Activated CD4-positive, alpha-beta T cell treated with anti-CD3 and anti-CD28 coated beads for 48 hours (primary cell): ENCODE results near the gene ITGAE.
A peak's percentile ranks its signal among the peaks of the same experiment; 100 is the strongest.
"Not testable (repeated sequence)": the region's sequence is repeated elsewhere in the genome, so short reads cannot be mapped to it uniquely, and the experiment has no call there.

Experiments used
- DNase-seq: peaks from one replicate; pipeline ENCODE4 v3.0.0-alpha.2; 2020

ITGAE gene

DNA sequence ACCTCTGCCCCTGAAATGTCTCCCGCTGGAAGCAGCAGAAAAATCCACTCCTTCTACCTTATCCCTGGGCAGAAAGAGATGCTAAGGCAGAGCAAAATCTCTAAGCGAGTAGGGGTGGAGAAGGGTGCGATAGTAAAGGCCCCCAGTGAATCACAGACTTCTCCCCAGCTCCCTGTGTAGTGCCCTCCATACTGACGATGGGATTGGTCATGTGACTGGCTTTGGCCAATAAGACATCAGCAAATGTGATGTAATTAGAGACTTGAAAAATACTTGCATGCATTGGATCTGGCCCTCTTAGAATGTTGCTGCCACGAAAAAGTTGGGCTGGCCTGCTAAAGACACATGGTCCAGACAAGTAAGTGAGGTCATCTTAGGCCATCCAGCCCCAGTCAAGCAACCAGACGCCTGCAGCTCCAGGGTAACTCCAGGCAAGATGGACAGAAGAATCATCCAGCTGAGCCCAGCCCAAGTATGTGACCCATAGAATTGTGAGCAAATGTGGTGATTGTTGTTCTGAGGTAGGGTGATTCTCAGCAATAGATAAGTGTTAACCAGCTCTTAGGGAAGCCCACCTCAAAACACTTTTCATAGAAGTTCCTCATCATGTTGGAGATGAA lies 41.3 kb downstream of the ITGAE start:
- no peak for DNase-seq

DNA sequence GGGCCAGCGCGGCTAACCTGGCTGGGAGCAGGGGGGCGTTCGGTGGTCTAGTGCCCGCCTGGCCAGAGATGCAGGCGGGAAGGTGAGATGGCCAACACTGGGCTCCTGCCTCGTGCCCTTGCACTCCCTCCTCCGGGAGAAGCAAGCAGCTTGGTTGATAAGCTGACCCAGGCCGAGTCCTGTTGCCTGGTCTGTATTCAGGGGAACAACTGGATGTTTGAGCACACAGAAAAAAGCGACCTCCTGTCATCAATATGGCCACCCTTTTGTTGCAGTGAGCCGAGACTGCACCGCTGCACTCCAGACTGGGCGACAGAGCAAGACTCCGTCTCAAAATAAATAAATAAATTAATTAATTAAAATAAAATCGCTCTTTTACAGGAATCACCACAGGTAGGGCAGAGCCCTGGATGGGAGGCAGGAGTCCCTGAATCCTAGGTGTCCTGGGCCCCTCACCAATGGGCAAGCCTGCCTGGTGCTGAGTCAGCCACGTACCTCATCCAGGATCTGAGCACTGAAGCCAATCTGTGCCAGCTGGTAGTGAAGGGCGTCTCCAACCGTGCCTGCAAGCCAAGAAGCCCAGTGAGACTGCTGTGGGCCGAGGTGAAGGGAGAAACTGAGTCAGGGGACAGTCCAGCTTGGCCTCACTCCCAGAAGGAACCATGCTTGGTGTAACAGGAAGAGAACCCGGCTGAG lies 45.5 kb downstream of the ITGAE start:
- DNase-seq, result no peak

DNA sequence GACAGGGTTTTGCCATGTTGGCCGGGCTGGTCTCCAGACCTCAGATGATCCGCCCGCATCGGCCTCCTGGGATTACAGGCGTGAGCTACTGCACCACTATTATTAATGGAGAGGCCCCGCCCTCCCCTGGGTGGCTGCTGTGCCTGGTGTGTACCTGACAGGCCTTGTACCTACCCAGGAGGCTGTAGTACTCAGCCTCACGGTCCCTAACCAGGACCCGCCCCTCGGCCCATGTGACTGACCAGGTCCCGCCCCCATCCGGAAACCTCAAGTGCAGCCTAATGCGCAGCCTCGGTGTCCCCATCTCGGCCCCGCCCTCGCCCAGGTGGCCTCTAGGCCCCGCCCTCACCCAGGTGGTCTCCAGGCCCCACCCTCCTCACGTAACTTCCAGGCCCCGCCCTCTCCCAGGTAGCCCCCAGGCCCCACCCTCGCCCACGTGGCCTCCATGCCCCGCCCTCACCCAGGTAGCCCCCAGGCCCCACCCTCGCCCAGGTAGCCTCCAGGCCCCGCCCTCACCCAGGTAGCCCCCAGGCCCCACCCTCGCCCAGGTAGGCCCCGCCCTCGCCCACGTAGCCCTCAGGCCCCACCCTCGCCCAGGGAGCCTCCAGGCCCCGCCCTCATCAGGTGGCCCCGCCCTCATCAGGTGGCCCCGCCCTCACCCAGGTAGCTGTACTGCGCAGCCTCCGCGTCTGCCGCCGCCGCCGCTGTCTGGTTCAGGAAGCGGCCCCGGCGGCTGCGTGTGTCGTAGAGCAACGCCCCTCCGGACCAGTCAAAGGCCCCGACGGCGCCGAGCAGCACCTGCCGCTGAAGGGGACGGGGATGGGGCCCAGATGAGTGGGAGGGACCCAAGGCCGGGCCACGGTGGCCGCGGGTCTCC lies 46.3 kb downstream of the ITGAE start:
- peak; percentile 82 for DNase-seq

DNA sequence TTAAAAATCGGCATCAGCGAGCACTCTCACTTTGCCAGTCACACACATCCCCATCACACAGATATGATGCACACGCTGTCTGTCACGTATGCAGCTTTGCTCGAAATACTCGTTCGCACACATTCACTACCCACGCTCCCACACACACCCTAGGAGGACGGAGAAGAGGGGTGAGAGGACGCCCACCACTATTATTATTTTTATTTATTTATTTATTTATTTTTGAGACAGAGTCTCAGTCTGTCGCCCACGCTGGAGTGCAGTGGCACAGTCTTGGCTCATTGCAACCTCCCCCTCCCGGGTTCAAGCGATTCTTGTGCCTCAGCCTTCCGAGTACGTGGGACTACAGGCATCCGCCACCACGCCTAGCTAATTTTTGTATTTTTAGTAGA lies 46.9 kb downstream of the ITGAE start:
- no peak for DNase-seq

DNA sequence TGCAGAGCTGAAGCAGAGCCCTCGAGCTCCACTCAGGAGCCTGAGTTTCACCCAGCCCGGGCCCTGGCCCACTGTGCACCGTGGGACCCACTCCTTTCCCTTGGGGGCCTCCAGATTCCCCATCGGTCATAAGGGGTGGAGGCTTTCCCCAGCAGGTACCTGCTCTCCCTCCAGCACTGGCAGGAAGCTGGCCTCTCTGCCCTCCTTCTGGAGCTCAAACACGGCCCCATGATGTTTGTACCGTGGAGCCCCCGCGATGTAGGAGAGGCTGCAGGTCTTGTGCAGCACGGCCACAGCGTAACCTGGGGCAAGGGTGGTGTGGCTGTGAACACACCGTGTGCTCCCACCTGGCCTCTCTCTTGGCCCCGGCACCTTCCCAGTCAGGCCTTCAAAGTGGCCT lies 47.4 kb downstream of the ITGAE start:
- DNase-seq, result no peak

DNA sequence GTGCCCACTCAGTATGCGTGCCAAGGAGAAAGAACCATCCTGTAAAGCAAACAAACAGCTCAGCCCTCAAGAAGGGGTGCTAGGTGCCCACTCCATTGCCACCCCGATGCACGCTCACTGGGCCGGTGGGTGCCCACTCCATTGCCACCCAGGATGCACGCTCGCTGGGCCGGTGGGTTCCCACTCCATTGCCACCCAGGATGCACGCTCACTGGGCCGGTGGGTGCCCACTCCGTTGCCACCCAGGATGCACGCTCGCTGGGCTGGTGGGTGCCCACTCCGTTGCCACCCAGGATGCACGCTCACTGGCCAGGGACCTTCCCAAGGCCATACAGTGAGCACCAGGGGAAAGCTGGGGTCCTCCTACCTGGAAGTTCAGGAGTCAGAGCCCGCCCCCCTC lies 49.2 kb downstream of the ITGAE start:
- no peak for DNase-seq

DNA sequence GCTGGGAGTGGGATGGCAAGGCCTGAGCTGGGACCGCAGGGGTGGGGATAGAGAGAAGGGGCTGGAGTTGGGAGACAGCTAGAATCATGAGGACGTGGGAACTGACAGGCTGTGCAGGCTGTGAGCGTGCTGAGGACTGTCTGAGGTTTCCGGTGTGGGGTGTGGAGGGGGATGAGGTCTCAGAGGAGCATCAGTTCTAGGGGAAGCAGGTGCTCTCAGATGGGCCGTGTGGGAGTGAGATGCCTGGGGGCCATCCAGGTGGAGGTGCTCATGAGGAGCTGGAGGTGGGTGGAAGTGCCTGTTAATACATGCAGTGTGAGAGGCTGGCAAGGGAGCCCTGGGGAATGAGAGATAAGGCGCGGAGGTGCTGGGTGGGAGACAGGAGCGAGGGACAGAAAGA lies 50.1 kb downstream of the ITGAE start:
- DNase-seq, result peak; percentile 44

DNA sequence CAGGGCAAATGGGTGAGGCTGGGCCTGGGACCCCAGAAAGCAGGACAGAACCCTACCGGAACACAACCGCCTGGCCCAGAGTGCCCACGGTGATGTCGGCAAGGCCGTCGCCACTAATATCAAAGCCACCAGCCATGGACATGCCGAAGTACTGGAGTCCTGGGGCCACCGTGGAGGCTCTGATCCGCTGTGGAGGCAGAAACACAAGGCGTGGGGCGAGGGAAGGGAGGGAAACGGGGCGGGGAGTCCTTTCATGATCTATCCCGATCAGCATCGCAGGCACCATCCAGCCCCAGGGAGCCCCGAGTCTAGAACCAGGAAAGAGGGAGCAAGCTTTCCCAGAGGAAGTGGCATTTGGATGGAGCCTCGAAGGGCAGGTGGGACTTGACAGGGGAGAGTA lies 50.7 kb downstream of the ITGAE start:
- DNase-seq, result no peak

DNA sequence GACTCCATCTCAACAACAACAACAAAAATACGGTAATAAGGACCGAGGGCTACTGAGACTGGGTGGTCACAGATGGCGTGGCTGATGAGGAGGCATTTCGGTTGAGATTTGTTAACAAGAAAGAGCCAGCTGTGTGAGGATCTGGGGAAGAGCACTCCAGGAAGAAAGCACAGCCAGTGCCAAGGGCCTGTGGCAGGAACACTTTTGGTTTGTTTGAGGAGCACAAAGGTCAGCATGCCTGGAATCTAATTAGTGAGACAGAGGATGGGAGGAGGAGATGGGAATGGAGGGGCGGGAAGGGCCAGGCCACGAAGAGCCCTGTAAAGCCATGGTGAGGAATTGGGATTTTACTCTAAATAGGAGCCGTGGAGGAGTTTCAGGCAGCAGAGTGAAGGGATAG lies 52.4 kb downstream of the ITGAE start:
- DNase-seq, result no peak

DNA sequence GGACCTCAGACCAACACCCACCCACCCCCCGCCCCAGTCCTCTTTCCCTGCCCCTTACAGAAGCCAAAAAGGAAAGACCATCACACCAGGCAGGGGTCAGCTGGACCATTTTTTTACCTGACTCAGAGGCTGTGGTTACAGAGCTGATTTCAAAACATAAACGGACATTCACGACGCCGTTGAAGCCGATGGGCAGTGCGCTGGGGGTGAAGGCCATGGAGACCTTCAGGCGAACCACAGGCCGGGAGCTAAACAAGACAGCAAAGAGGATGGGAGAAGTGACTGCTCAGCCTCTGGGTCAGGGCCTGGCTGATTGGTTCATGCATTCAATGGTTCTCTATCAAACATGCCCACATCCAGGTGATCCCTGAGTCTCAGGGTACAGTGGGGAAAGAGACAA lies 53.2 kb downstream of the ITGAE start:
- DNase-seq, result no peak

DNA sequence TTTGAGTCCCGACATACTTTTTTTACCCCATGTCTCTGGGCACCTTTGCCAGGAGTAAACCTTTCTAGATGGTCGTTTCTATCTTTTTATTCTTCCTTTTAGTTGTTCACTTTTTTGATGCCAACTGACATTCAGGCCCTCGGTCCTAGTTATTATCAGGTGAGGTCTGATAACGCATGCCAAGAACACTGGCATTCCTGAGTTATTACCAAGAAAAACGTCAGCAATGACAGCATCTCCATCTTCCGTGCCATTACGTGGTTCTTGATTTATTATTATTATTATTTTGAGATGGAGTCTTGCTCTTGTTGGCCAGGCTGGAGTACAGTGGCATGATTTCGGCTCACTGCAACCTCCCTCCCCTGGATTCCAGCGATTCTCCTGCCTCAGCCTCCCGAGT lies 55.9 kb downstream of the ITGAE start:
- no peak for DNase-seq

DNA sequence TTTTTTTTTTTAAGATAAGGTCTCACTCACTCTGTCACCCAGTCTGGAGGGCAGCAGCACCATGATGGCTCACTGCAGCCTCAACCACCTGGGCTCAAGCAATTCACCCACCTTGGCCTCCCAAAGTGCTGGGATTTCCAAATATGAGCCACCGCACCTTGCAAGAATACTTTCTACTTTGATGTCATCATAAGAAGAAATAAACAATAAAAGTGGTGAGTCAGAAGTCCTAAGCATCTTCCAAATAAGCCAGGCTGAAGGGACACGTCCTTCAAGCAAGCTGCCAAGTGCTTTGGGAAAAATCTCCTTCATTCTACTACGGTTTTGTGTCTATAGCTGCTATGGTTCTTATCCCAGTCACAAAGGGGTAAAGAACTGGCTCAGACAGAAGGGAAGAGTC lies 57.0 kb downstream of the ITGAE start:
- no peak for DNase-seq

DNA sequence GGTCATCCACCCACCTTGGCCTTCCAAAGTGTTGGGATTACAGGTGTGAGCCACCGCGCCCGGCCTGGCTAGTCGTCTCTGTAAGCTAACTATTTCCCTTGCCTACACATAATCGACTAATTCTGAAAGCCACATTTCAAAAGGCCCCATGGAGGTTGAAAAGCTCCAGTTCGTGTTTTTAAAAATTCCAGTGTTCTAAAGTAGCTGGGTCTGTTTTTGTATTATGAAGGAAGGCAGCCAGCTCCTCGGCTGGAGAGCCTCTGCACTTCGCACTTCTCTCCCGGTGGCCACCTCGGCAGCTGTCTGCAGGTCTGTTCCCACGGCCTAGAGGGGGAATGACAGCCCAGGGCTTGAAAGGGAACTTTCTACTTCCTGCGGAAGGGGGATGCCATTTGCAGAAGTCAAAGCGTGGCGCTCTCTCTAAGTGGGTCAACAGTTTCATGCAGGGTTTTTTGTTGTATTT lies 60.3 kb downstream of the ITGAE start:
- peak; percentile 38 for DNase-seq

DNA sequence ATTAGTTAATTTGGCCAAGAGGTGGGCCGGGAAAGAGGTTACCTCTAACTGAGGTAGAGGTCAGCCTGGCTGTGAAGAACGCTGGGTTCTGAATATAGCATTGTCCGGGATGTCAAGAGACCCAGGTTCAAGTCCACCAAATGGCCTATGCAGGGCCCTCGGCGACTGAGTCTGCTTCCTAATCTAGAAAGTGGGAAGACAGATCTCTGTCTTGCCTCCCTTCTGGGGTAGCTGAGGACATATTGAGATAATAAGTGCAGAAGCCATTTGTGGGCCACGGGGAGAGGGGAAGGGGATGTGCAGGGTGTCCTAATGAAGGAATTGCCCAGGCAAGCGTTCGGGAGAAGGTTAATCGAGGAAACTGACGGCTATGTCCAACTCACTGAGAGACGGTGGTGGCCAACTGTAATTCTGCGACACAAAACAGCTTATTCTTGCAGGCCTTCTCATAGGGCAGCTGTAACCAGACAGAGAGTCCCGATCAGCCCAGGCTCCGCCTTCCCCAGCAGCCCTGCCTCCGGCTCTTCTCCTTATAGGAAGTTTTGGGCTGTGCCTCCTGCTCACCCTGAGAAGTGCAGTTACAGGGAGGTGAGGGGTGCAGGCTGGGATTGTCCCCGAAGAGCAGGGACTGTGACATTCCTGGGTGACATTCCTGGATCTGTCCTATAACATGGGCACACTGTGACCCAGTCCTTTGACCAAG lies 61.4 kb downstream of the ITGAE start:
- no peak for DNase-seq

DNA sequence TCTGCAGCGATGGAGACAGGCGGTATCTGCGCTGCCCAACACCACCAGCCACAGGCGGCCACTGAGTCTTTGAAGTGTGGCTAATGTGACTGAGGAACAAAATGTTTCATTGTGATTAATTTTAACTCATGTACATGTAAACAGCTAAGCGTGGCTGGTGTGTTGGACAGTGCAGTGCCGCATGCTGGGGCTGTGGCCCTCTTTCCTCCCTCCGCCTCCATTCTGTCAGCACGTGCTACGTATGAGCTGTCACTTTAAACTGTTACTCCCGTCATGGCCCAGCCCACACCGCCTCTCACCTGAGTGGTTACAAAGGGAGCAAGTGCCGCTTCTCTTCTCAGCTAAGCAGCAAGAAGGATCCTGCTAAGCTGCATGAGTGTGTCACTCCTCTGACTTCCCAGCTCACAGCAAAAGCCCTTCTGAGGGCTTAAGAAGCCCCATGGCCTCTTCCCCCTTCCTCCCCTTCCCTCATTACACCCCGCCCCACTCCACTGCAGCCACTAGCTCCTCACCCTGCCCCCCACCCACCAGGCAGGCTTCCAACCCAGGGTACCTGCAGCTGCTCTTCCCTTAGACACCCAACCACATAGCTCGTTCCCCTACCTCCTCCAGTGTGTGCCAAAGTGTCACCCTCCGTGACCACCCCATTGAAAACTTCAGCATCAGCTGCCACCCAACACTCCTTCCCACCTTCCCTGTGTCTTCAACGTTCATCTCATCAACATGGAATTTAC lies 62.3 kb downstream of the ITGAE start:
- peak; percentile 85 for DNase-seq

DNA sequence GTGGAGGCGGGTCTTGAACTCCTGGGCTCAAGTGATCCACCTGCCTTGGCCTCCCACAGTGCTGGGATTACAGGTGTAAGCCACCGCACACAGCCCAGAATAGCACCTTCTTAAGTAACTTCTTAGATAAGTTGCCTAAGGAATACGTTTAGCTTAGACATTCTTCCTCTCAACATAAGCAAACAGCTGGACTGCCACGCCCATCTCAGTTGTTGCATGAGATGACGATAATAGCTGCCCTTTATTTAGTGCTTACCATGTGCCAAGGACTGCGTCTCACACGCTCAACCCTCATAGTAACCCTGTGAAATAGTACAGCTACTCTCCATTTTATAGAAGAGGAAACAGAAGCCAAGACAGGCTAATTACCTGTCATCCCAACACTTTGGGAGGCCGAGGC lies 65.5 kb downstream of the ITGAE start:
- no peak for DNase-seq

DNA sequence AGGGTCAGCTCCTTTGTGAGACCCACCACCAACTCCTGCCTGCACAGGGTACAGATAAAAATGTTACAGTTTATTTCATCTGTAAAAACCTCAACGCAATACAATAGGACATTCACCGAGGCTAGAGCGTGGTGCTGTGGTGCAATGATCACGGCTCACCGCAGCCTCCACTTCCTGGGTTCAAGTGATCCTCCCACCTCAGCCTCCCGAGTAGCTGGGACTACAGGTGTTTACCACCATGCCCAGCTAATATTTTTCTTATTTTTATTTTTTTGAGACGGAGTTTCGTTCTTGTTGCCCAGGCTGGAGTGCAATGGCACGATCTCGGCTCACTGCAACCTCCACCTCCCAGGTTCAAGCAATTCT lies 66.1 kb downstream of the ITGAE start:
- not testable (repeated sequence) for DNase-seq

DNA sequence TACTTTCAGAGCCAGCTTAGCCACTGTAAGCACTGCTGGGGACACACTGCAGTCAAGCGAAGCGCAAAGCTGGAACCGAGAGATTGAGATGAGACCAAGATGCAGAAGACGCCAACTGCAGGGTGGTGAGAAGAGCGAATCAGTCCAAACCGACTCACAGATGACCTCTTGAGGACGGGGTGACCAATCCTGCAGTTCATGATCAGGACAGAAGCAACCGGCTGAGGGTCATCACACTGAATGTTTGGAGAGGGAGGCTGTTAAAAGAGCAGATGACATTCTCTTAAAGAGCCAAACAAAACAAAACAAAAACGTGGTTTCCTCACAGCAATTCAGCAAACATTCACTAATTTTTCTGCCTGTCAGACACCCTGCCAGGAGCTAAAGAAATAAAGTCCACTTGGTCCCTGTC lies 68.8 kb downstream of the ITGAE start:
- DNase-seq, result no peak

DNA sequence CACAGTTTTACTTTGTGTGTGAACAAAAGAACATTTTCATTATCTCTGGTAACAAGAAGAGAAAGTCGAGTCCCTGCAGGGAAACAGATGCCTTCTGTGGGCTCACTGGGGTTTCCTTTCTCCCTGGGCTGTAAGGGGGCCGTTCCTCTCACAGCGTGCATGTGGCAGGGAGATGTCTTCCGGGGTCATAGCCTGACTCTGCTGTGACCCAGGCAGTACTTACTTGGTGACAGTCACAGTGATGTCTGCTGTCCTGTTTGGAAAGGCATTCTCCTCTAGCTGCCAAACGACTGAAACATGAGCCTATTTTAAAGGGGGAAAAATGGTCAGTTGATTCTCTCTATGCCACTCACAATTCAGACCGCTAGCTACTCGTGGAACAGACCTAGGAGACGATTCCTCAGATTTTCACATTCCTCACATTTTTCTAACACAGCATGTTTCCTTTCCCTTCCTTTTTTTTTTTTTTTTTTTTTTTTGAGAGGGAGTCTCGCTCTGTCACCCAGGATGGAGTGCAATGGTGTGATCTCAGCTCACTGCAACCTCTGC lies 70.0 kb downstream of the ITGAE start:
- no peak for DNase-seq

DNA sequence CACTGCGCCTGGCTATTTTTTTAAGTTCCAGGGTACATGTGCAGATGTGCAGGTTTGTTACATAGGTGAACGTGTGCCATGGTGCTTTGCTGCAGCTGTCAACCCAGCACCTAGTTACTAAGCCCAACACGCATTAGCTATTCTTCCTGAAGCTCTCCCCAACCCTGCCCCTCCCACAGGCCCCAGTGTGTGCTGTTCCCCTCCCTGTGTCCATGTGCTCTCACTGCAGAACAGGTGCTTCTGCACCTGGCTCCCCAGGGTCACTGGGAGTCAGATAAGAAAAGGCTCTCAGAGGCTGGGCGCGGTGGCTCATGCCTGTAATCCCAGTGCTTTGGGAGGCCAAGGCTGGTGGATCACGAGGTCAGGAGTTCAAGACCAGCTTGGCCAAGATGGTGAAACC lies 71.1 kb downstream of the ITGAE start:
- DNase-seq, result no peak

DNA sequence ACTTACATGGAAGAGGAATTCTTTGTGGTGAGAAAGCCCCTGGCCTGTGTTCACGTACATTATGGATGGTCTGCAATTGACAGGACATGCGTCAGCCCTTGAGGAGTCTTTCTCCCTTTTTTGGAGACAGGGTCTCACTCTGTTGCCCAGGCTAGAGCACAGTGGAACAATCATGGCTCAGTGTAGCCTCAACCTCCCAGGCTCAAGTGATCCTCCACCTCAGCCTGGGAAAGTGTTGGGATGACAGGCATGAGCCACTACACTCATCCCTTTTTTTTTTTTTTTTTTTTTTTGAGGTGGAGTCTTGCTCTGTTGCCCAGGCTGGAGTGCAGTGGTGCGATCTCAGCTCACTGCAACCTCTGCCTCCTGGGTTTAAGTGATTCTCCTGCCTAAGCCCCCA lies 72.9 kb downstream of the ITGAE start:
- DNase-seq, result not testable (repeated sequence)

DNA sequence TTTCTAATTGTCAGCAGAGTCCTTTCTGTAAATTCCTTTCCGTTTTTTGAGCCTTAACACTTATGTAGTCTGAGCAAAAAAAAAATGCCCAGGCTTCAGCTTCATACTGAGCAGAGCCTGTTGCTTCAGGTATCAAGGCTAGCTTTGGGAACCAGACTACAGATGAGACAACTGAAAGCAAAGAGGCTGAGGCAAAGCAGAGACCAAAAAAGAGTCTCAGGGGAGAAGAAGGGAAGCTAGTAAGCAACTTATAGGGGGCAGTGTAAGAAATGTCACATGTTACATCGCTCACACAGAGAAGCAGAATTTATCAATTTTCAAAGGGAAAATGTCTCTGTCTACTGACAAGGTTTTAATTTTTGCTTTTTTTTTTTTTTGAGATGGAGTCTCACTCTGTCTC lies 73.9 kb downstream of the ITGAE start:
- no peak for DNase-seq
